HG03175 (cell line): ENCODE data around the gene ST6GALNAC1.

ENCODE experiments used
- ATAC-seq: cut with Tn5 transposase; IDR thresholded peaks from one replicate; pipeline ENCODE4 v1.9.1; 2021; ENCODE audit warnings: mild to moderate bottlenecking, moderate library complexity; ENCODE audit not compliant: unreplicated experiment

Gene ST6GALNAC1, protein sequence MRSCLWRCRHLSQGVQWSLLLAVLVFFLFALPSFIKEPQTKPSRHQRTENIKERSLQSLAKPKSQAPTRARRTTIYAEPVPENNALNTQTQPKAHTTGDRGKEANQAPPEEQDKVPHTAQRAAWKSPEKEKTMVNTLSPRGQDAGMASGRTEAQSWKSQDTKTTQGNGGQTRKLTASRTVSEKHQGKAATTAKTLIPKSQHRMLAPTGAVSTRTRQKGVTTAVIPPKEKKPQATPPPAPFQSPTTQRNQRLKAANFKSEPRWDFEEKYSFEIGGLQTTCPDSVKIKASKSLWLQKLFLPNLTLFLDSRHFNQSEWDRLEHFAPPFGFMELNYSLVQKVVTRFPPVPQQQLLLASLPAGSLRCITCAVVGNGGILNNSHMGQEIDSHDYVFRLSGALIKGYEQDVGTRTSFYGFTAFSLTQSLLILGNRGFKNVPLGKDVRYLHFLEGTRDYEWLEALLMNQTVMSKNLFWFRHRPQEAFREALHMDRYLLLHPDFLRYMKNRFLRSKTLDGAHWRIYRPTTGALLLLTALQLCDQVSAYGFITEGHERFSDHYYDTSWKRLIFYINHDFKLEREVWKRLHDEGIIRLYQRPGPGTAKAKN

DNA sequence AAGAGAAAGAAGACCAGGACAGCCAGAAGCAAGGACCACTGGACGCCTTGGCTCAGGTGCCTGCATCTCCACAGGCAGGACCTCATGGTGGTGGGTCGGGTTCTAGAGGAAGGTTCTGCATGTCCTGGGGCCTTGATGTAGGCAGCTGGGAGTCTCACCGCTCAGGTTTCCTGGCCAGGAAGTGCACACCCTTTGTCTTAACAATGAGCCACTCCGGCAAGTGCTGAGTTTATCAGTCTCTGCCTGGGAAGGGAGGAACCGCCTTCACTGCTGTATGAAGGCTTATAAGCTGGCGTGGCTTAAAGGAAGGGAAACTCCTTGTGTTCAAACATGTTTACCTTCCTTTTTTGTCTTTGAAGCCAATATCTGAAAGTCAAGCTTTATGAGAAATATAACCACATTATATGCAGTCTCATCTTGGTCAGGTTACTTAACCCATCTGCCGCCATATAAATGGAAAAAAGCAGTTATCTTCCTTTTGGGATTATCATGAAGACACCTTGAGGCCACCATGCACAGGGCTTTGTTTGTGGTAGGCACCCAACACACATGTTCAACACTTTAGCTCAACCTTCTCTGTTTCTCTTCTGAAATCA lies at the start of gene ST6GALNAC1:
Gene ST6GALNAC1 (minus strand): TSS at position 205 of the 596 bp plus-strand sequence. CDS start 119 bp downstream, at position 86.
- no peak for ATAC-seq

DNA sequence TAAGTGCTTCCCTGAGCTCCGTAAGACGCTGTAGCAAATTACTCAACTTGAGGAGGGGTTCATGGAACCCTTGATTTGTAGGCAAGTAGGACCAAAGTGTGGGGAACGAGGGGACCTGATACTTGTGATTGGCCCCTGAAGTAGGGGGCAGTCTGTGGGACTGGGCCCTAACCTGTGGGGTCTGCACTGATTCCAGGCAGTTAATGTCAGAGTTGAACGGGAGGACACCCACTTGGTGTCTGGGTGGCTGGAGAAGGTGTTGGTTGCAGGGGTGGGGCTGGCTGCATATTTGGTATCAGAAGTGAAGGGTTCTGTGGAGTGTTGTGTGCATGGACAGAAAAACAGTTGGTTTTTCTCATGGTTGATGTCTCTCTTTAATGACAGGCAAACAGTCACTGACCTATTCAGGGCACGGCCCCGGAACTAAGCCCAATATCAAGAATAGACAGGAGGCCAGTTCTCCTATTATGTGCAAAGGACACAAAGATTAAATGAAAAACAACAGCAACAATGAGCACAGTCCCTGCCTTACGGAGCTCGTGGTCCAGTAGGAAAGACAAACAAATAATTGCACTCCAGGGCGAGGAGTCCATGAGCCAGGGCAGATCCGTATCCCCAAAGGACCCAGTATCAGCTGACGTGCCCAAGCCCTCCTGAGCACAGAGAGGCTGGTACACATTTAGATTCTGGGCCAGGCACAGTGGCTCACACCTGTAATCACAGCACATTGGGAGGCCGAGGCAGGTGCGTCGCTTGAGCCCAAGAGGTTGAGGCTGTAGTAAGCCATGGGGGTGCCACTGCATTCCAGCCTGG lies 48.0 kb upstream of the ST6GALNAC1 start:
- ATAC-seq = no peak

DNA sequence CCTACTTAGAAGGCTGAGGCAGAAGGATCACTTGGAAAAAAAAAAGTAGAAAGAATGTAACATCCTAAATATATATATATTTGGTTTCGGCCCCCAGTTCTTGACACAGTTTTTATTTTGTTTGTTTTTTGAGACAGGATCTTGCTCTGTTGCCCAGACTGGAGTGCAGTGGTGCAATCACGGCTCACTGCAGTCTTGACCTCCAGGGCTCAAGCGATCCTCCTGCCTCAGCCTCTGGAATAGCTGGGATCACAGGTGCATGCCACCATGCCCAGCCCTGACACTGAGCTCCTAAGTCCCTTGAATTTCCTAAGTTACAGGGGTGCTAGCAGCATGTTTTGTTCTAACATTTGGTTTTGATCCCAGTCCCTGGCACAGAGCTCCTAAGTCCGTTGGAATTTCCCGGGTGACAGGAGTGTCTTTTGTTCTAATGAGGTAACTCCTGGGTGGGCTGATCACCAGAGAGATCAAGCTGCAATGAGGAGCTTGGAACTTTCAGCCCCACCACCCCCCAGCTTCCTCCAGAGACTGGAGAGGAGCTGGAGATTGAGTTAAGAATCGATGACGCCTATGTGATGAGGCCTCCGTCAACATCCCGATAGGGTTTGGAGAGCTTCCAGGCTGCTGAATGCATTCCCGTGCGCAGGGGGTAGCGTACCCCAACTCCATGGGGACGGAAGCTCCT lies 47.2 kb upstream of the ST6GALNAC1 start:
- ATAC-seq = no peak

DNA sequence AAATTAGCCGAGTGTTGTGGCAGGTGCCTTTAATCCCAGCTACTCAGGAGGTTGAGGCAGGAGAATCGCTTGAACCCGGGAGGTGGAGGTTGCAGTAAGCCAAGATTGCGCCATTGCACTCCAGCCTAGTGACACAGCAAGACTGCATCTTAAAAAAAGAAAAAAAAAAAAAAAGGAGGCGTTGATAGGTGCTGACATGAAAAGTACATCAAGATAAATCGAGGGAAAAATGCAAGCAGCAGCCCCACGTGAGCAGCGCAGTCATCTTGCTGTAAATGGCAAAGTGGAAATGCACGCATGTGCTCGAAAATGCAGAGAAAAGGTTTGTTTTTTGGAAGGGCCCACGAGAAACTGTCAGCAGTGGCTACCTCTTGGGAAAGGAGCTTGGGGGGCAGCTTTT lies 46.3 kb upstream of the ST6GALNAC1 start:
- no peak for ATAC-seq

DNA sequence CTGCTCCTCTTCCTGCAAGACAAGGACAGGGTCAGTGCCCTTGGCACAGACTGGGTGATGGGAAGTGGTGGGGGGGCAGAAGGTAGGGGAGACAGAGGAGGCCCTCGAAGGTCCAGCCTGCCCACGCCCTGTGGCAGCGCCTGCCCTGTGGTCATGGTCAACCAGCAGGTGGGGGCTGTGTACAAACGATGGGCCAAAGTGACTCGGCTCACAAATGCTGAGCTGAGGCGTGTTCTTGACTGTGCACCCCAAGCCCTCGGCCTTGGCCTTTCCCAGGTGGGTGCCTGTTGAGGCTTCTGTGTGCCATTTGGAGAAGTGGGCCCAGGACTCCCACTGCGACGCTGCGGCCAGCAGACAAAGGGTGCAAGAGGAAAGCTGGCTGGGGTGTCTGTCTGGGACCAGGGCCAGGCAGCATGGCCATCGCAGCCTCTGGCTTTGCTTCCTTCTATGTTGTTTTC lies 44.6 kb upstream of the ST6GALNAC1 start:
- ATAC-seq = no peak

DNA sequence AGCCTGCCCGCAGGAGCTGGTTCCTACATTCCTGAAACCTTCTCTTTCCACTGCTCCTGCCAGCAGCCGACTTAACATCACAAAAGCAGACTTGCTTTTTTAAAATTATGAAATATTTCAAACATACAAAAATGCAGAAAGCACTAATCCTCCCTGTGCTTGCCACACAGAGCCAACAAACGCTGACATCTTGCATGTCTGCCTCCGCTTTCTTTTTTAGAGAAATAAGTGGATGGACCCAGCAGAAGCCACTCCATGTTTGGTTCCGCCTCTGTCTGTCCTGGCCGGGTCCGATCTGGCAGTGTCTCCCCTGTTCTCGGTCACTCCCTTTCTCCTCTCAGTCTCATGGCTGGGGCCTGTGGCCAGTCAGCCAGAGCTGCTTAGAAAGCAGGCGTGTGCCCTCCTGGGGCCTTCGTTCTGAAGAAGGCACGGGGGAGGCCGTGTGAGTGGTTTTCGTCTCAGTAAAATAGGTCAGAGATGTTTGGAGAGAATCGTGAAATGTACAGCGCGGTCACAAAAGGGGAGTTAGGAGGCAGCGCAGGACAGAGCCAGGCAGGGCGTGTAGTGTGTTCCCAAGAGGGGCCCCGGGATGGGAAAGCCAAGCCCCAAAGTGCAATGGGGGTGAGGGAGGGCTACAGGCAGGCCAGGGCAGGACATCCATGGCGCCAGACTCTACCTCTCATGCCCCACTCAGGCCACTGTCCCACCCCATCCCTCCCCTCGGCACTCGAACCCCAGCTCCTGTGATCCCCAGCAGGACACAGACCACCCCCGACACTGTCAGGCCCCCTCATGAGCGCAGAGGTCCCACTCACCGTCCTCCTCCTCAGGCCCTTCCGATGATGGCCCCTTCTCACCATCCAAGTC lies 44.0 kb upstream of the ST6GALNAC1 start:
- ATAC-seq = no peak

DNA sequence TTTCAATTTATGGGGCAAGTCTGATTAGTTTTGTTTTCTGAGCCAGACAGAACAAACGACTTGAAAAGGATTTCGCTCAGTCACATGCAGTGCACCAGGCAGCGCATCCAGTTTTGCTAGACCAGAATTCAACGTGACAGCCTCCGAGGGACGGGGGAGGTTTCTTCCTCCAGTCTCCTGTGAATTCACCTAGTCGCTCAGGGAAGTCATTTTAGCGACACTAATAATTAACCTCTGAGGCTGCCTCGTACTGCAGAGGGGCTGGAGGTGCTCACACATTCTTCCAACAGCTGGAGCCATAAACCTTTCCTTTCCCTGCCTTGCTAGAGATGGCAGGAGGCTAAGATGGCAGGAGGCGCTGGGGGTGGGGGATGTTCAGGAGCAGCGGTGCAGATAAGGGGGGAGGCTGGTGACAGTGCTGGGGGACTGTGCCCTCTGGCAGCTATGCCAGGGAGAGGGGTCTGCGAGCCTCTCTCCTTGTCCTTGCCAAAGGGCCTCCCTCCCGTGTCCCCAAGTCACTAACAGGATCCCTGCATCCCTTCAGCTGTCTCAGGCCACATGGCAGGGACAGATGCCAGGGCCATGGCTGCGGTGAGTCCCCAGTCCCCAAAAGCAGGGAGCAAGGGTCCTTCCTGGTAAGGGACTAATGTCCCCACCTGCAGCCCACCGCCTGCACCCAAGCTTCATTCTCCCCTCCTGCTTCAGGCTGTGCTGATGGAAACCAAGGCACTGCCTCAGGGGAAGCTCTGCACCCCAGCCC lies 43.2 kb upstream of the ST6GALNAC1 start:
- ATAC-seq = no peak

DNA sequence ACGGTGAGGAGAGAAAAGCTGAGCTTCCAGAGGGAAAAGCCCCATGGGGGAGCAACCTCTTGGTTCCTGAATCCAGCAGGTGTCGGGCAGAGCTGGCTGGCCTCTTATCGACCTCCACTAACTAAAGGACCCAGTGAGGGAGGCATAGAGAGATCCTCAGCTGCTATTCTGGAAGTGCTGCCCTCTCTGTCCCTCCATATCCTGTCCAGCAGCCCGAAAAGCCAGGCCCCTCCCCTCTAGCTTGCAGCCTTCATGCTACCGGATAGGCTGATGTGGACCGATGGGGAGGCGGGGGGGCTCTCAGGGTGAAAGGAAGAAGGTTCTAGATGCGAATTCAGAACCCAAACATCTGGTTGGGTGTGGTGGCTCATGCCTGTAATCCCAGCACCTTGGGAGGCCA lies 42.3 kb upstream of the ST6GALNAC1 start:
- ATAC-seq = no peak

DNA sequence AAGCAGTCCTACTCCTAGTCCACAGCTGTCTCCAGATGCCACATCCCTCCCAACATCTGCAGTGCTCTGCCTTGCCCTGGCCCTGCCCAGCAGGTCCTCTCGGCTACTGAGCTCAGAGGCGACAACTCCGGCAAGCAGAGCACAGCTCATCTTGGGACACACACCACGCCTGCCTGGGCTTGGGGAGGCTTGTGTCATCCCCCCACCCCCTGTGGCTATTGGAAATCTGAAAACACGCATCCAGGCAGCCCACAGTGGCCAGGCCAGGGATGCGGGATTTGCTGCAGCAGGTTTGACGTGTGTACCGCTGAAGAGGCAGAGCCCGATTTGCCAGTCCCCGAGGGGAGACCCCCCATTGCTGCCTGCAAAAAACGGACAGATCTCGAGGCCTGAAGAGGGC lies 41.8 kb upstream of the ST6GALNAC1 start:
- no peak for ATAC-seq

DNA sequence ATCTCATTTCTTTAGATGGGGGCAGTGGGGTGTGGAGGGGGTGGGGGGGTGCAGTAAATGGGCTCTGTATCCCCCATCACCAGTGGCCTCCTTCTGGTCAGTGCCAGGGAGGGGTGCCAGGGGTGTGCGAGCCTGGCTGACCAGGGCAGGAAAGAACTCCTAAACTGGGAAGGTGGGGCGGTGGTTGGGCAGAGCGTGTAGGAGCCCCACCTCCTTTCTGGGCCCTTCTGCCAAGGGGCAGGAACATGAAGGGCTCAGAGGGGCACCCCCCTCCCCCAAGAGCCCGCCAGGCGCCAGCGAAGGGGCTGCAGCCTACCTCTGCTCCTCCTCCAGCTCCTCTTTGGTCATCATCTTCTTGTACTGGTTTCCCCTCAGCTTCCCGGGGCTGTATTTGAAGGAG lies 41.2 kb upstream of the ST6GALNAC1 start:
- ATAC-seq = no peak

DNA sequence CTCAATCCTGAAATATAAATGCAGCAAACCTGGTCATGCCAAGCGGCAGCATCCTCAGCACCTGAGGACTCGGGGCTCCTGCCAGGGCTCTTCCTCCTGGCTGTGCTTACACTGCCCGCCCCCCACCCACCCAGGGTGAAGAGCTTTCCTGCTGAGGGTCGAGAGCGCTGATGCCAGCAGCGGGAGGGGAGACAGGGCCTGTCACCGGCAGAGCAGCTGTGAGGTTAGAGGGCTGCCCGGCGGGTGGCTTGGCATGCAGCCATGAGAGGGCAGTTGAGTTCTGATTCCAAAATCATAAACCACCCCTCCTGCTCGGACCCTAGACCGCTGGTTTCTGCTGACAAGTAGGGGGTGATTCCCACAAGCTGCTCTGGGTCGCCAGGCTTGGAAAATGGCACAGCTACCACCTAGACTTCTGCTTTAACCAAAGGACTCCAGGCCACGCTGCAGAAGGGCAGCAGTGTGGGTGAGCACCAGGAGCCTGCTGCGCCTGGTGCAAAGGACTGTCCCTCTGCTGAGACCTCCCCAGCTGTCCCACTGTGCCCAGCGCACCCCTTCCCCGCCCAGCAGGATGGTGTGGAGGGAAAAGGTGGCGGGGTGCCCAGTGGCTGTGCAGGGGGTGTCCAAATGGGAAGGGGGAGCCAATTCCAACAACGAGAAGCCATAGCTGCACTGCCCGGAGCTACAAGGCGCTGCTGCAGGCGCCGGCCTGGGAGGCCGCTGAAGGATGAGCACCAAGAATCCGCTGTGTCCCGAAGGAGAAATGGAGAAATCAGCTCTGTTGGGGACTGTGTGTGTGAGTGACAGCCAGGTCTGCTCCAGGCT lies 40.6 kb upstream of the ST6GALNAC1 start:
- ATAC-seq = no peak

DNA sequence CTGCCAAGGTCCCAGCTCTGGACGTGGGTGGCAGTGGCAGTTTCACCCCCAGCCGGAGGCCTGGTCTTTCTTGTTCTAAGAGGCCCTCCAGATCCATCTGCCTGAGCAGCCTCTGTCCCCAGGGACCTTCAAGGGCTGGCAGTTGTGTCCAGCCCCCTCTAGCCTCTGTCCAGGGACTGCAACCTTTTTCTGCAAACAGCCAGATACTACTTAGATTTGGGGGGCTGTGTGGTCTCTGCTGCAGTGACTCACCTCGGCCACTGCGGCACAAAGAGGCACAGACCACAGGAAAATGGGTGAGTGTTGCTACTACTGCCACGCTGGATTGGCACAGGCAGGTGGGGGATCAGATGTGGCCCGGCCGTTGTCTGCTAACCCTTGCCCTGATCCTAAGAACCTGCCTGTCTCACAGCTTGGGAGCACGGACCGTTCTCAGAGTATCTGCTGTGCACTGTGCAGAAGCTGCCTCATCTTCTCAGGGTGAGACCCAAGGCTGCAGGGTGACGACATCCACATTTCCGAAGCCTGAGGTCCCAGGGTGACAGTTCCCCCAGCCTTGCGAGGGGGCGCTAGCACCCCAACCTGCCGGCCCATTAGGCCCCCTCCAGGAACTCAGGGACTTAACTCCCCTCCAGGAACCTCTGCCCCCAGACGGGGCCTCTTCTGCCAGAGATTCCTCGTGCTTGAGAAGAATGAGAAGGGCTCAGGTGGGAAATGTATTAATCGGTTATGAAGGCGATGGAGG lies 39.6 kb upstream of the ST6GALNAC1 start:
- no peak for ATAC-seq

DNA sequence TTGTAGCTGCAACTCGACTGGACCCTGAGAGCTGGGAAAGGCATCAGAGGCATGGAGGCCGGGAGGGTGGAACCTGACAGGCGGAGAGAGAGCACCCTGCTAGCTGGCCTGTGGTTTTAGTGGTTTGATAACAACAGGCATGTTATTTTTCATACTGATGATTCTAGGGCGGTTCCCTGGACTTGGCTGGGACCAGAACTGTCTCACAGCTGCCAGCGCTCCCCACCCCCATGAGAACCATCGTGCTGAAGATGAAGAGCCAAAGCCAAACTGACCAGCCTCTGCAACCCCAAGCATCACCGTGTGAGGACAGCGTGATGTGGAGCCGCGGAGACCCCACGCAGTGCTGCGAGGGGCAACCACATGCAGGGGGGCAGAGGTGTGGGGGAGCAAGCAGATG lies 38.7 kb upstream of the ST6GALNAC1 start:
- no peak for ATAC-seq

DNA sequence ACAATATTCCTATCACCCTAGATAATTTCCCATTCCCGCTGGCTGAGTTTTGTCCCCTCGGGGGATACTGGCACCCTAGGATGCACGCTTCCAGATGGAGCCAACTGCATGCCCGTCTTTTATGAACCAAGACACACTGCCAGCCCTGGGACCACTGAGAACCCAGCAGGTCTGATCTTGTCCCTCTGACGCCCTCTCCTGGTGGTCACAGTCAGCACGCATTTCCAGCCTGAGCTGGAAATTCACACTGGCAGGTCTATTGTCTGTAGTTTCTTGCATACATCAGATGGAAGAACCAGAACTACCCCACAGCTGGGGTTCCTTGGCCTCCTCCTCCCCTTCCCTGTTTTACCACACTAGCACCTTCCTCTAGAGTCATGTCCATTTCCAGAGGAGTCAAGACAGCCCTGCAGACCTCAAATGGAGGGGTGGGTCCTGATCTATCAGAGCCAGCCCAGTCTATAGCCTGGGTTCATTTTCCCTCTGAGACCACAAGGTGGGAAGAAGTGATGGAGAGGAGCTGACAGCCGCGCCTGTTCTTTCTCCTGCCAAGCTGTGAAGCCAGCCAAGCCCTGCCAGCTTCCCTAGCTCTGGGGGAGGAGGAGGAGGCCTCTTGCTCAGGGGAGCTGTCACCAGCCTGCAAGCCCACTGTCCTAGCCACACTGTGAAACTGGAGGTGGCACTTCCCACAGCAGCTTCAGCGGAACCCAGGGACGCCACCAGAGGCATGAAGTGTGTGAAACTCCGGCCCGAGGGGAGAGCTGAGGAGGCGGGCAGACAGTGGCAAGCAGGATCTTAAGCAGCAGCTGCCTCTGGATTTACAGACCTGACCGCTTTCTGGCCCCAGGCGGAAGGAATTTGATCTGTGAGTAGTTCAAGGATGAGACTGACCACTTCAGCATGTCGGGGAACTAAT lies 37.9 kb upstream of the ST6GALNAC1 start:
- ATAC-seq = no peak

DNA sequence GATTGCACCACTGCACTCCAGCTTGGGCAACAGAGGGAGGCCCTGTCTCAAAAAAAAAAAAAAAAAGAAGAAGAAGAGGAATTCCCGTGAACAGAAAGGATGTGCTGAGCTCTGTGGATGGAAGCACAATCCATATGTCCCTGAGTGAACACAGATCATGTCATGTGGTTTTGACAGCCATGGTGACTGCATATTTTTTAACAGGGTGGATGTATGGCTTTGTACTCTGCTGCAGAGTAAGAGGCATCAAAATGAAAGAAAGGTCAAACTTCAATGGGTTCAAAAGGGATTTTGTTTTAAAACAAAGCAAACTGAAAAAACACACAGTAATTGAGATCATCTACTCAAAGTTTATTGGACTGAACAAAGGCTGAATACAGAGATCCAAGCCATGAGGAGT lies 35.7 kb upstream of the ST6GALNAC1 start:
- ATAC-seq = no peak

DNA sequence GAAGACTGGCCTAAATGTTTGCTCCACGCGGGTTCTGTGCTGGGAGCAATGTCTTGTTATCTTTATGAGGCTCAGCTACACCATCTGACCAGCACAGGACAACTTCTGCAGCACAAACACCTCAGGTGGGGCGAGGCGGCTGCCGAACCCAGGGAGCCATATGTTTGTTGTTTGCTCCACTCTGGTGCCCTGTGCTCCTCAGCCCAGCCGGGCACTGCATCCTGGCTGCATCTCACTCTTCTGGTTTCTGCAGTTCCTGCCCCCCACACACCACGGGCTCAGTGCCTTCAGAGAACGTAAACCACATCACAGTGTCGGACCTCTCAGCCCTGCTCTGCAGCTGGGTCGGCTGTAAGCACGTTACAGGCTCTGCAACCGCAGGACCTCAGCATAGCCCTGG lies 34.8 kb upstream of the ST6GALNAC1 start:
- no peak for ATAC-seq
